Ramos (cell line): ENCODE measurements around the gene LUC7L2.
"Not testable (repeated sequence)": the region's sequence is repeated elsewhere in the genome, so short reads cannot be mapped to it uniquely, and the experiment has no call there.

Source experiments
- in situ Hi-C: fragments of 300-500 bp; cut with MboI; formaldehyde crosslinking; loops from one replicate; pipeline ENCODE4 v1.14.3; 2022; ENCODE audit warnings: low sequenced_read_pairs; ENCODE audit not compliant: unreplicated experiment

LUC7L2 gene

DNA sequence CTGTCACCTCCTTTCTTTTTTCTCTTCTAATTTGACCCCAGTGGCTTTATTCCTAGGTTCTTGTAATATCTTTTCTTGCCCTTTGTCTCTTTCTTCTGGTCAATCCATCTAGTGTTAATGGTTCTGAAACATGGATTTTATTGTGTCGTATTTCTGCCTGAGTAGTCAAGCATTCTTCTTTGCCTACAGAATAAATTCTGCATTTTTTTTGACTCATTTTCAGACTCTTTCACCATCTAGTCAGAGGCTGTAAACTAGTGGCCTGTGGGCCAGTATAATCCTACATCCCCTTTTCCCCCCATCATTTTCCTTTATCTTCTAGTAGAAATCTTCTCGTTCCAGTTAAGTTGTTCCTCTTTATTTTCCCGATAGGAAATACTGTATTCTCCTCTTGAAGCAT is 29.4 kb downstream of the LUC7L2 start:
- in situ Hi-C loops, result no loop called here

DNA sequence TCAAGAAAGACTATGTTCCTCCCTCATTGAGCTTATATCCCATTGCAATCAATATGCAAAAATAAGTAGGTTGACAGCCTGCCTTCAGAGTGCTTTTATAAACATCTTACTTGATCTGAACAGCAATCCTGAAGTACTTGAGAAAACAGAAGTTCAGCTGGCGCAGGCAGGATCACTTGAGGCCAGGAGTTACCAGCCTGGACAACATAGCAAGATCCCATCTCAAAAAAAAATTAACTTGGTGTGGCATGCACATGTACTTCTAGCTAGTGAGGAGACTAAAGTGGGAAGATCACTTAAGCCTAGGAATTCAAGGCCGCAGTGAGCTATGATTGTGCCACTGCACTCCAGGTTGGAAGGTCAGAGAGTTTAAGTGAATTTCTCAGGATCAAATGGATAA is 30.1 kb downstream of the LUC7L2 start:
- in situ Hi-C loops, result no loop called here

DNA sequence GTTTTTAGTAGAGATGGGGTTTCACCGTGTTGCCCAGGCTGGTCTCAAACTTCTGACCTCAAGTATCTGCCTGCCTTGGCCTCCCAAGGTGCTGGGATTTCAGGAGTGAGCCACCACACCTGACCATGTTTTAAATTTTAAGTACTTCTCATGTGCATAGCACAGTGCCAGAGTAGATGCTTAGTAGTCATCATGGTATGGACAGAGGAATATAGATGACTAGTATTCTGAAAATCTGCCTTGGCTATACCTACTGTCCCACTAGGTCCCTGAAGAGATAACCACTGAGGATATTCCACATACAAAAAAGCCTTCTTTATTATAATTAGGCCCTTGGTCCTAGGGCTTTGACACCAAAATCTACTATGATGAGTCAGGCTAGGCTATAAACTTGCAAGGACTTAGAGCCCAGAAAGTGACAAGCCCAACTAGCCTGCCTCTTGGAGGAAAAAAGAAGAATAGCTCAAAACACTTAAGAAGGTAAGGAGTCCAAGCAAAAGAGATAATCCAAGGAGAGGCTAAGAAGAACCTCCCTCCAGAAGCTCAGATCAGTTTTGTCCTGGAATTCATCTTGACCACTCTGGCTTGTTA is 34.0 kb downstream of the LUC7L2 start:
- in situ Hi-C loops, result no loop called here

DNA sequence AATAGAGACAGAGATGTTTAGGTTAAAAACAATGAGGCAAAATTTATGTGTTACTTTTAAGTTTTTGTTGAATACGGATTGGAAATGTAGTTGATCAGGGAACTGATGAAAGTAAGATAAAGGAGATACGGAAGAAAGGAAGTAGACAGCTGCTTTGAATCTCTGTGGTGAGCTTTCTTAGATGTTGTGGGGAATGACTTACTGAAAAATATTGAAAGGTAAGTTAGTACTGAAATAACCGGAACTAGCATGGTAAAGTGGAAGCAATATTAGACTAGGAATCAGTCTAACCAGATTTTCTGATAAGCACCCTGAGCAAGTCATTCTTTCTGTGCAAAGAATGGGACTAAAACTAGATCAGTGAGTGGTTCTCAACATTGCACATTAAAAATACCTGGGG is 34.8 kb downstream of the LUC7L2 start:
- in situ Hi-C loops, result no loop called here

DNA sequence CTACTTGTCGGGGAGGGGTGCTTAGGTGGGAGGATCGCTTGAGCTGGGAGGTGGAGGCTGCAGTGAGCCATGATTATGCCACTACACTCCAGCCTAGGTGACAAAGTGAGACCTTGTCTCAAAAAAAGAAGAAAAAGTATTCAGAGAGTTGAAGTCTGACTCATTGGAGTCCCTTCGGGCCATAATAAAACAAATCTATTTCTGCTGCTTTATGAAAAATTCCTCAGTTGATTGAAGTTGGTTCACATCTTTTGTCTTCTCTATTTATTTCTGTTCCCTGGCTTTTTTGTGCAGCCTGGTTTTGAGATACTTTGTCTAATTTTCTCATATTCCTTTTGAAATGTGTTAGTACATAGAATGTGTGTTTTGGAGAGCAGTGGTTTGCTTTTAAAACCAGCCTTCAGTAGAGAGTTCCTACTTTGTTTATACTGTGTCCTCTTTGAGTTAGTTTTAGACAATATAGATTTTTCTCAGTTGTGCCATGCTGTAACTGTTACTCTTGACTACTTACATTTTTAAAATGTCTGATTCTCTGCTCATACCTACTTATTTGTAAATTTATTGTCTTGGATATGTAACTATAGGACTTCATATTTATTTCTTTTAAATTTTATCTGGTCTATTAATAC is 36.7 kb downstream of the LUC7L2 start:
- in situ Hi-C loops, result no loop called here

DNA sequence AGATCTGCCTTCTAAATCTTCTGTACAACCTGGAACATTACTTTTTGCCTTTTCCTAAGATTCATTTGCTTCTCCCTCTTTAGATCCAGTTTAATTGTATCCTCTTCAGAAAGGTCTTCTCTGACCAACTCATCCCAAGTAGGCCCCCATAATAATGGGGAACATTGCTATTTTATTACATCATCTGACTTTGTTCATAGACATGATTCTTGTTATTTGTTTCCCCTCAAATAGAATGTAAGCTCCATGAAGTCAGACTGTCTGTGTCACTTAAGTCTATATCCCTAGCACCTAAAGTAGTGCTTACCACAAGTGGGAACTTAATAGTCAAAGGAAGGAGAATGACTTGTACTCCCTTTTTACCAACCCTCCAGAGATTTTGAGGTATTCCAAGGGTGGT is 37.5 kb downstream of the LUC7L2 start:
- in situ Hi-C loops, result no loop called here

DNA sequence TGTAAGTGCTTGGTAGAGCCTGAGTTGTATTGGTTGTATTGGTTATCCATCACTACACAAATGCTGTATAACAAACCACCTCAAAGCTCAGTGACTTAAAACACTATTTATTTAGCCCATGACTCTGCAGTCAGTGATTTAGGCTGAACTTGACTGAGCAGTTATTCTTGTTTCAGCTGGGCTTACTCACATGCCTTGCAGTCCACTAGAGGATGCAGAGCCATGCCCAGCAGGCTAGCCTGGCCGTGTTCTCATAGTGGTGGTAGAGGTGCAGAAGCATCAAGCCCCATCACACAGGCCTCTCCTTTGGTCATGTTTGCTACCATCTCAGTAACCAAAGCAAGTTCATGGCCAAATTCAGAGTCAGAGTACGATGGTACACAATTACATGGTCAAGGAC is 43.9 kb downstream of the LUC7L2 start:
- in situ Hi-C loops, result no loop called here

DNA sequence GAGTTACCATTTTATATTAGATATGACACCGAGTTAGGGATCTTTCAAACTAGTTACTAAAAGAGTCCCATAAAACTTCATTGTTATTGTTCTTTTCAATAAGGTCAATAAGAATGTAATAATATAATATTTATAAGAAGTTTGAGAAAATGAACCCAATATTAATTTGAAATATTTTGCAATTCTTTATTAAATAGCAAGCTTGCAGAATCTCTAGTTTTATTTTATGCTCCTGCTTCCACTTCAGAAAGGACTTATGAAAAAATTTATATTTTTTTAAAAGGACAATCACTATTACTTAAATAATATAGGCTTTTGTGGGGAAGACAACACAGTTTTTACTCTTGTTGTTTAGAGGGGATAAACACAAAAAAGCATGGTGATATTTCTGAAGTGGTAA is 47.9 kb downstream of the LUC7L2 start:
- in situ Hi-C loops, result no loop called here

DNA sequence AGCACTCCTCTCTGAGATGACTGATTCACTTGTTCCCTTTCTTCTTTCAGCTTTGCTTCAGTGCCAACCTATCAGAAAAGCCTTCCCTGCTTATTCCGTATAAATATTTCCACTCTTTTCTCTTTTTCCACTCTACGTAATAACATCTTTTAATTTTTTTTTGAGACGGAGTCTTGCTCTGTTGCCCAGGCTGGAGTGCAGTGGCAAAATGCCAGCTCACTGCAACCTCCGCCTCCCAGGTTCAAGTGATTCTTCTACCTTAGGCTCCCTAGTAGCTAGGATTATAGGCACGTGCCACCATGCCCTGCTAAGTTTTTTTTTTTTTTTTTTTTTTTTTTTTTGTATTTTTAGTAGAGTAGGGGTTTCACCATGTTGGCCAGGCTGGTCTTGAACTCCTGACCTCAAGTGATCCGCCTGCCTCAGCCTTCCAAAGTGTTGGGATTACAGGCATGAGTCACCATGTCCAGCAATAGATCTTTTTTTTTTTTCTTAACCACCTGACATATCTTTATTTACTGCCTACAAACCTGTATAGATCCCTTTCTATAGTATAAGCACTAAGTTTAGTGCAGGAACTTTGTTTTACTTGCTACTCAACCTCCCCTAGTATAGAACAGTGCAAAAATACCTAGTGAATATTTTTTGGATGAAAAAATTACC is 55.2 kb downstream of the LUC7L2 start:
- in situ Hi-C loops, result not testable (repeated sequence)

DNA sequence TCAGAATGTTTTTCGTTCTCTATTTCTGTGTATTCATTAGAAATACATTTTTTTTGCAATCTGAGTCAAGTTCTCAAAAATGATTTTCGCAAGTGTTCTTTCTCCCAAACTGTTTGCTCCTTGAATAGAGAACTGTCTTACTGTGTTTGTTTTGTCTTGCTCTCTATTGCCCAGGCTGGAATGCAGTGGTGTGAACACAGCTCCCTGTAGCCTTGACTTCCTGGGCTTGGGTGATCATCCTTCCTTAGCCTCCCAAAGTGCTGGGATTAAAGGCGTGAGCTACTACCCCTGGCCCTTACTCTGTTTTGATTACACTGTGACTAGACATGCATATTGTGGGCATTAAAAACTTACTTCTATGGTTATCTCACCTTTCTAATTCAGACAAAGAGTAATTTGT is 56.7 kb downstream of the LUC7L2 start:
- in situ Hi-C loops, result no loop called here

DNA sequence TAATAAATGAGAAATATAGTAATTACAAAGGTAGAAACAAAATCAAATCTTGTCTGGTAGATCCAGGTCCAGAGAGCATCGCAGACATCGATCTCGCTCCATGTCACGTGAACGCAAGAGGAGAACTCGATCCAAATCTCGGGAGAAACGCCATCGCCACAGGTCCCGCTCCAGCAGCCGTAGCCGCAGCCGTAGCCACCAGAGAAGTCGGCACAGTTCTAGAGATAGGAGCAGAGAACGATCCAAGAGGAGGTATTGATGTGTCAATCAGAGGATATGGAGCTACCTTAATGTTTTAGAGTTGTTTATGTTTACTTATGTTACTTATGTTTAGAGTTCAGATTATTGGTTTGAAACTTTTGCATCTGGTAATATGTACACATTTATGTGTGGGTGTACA is 57.8 kb downstream of the LUC7L2 start:
- in situ Hi-C loops, result no loop called here

DNA sequence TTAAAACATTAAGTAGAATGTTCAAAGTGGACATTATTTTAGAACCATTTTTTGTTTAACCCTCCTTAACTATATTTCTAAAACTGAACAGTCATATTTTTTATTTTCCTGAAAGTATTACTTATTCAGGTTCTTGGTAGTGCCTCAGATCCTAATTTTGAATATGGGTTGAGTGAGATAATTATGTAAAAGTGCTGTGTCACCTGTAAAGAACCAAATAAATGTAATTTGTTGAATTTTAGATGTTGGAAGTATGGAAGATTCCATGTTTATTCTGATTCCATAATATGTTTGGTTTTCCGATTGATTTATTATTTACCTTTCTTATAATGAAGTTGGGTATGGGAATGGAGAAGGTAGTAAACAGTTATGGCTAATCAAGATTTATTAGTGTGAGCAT is 61.4 kb downstream of the LUC7L2 start:
- in situ Hi-C loops, result no loop called here

DNA sequence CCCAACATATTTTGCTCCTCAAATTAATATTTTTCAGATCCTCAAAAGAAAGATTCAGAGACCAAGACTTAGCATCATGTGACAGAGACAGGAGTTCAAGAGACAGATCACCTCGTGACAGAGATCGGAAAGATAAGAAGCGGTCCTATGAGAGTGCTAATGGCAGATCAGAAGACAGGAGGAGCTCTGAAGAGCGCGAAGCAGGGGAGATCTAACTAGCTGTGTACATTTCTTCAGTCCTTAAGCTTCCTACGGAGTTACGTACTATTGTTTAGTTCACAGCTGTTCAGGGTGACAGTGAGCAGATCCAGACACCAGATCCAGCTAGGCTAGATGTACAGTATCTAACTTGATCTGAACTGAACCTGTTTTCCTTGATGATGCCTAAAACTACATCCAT is 62.4 kb downstream of the LUC7L2 start:
- in situ Hi-C loops, result no loop called here

DNA sequence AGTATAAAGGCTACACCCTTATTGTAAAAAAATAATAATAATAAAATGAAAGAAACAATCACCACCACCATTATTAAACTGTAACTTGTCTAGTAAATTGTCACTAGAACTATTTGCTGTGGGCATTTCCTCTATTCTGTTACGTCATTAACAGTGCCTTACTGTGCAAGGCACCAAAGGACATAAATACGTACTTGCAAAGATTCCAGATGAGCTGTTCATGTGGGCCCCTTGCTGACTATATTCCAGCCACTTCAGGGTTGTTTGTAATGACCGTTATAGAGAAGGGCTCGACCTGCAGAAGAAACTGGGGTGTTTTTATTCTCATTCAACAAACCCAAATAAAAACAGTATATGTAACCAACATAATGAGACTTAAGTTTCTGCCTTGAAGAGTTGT is 63.4 kb downstream of the LUC7L2 start:
- in situ Hi-C loops, result no loop called here

DNA sequence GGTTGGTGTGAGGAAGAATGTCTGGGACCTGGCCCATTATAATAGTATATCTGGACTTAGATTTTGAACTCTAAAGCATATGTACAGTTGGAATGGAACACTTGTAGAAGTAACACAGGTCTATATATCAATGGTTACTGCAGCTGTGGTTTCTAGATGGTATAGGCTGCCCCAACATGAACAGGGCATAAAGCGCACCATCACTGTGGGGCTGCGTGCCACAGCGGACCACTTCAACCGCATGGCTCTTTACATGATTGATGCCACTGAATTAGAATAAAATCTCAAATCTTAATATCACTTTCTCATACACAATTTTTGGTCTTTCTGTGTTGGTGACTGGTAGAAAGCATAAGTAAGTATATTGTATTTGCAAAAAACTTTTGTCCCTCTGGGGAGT is 64.3 kb downstream of the LUC7L2 start:
- in situ Hi-C loops, result no loop called here

DNA sequence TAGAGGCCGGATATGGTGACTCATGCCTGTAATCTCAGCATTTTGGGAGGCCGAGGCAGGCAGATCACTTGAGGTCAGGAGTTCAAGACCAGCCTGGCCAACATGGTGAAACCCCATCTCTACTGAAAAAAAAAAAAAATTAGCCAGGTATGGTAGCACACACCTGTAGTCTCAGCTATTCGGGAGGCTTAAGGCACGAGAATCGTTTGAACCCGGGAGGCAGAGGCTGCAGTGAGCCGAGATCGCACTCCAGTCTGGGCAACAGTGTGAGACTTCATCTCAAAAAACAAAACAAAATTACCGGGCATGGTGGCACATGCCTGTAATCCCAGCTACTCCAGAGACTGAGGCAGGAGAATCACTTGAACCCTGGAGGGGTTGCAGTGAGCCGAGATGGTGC is 66.0 kb downstream of the LUC7L2 start:
- in situ Hi-C loops, result not testable (repeated sequence)

DNA sequence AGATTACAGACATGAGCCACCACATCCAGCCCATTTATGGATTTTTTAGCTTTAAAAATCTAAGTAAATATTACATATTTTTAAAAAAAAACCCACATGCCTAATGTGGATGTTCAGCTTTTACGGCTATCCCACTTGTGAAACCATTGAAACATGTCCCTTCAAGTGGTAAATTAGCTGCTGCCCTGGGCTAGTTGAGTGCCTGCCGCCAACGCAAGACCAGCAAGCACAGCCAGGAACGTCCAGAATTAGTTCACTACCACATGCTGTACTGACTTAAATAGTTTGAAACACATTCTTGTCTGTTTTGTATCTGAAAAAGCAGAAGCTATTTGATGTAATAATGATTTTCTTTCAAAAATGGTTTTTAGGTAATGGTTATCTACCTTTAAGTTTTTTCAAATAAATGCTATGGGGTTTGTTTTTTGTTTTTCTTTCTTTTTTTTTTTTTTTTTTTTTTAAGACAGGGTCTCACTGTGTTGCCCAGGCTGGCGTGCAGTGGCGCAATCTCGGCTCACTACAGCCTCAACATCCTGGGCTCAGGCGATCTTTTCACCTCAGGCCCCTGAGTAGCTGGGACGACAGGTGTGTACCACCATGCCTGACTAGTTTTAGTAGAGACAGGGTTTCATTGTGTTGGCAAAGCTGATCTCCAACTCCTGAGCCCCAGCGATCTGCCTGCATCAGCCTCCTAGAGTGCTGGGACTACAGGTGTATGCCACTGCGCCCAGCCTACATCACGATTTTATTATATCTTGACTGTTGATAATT is 66.7 kb downstream of the LUC7L2 start:
- in situ Hi-C loops, result no loop called here

DNA sequence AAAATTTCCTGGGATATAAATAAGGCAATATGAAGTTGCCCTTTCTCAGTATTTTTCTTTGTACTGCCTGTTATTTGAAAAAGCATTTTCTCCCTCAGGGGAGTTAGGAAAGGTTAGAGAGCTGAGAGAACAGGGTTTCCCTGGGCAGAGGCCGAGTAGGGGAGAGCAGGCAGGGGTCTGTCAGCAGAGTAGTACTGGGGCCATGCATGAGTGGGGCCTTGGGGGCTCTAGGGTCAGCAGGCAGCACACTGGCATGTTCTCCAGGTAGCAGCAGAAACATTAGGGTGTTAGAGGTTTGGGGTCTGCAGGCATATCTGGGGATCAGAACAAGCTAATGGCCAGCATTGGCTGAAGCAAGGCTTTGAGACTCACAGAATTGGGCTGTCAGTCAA is 67.3 kb downstream of the LUC7L2 start:
- in situ Hi-C loops, result no loop called here

DNA sequence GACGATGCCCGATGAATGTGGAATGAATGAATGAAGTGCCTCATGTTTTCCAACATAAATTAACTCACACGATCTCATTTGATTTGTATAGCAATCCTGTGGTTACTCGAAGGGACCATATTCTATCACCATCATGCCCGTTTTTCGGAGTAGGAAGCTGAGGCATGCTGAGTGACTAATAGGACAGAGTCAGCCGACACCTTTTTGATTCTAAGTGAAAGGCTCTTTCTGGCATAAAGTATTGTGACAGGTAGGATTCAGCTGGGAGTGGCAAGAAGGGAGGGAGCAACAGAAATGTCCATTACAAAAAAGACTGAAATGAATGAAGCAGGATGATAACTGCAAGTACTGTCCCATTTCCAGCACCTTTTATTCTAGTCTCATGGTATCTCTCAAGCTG is 68.1 kb downstream of the LUC7L2 start:
- in situ Hi-C loops, result no loop called here

DNA sequence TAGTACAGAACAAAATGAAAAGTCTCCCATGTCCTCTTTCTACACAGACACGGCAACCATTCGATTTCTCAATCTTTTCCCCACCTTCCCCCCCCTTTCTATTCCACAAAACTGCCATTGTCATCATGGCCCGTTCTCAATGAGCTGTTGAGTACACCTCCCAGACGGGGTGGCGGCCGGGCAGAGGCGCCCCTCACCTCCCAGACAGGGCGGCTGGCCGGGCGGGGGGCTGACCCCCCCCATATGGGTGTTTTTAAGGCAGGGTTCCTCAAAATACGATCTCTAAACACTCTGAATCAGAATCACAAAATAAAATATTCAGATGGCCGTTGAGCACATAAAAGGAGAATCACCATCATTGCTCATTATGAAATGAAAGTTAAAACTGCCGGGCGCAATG is 70.0 kb downstream of the LUC7L2 start:
- in situ Hi-C loops, result not testable (repeated sequence)

DNA sequence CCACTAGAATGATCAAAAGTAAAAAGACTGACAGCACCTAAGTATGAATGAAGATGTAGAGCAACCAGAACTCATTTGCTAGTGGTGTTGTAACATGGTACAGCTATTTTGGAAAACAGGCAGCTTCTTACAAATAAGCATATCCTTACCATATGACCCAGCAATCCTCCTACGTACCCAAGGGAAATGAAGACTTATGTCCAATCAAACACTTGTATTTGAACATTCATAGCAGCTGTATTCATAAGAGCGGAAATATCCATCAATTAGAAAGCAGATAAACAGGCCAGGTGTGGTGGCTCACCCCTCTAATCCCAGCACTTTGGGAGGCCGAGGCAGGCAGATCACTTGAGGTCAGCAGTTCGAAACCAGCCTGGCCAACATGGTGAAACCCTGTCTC is 70.7 kb downstream of the LUC7L2 start:
- in situ Hi-C loops, result no loop called here
